ENCODE results near the gene USP11. TPM values are rescaled to one million over a fixed set of nuclear protein-coding genes. Genes with fewer than 3 reads are reported as not detected.
"Not testable (repeated sequence)": the region's sequence is repeated elsewhere in the genome, so short reads cannot be mapped to it uniquely, and the experiment has no call there.

Gene USP11
- total and polyA plus RNA-seq, 2 donors, result 45.6 to 52.5 TPM

DNA sequence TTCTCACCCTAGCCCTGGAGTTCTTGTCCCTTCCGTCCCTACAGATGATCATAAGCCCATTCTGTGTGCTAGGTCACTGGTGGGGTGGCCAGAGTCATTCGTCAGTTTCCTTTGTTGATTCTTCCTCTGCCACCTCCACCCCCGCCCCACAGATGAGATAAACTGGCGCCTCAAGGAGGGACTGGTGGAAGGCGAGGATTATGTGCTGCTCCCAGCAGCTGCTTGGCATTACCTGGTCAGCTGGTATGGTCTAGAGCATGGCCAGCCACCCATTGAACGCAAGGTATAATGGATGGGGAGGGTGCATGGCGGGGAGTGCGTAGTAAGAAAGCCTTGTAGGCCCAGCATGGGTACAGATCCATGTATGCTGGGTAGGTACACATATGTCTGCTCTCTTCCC, 6.4 kb downstream of the USP11 start:
- DNase-seq (ENCODE audit: extremely low spot score), result no peak
- H3K36me3 ChIP-seq (ENCODE audit: insufficient read depth), result peaks cover 2% of the 10 kb centered on the region
- H3K27ac ChIP-seq (ENCODE audit: low read depth), result no peak overlapping the region
- no peaks in the 10 kb centered on the region for H3K4me1 ChIP-seq (ENCODE audit: insufficient read depth)
- WGBS, result 89% methylated on average over 8 of the region's 8 CpGs
- H3K4me3 ChIP-seq (ENCODE audit: low read depth, low read length), result no peak overlapping the region

DNA sequence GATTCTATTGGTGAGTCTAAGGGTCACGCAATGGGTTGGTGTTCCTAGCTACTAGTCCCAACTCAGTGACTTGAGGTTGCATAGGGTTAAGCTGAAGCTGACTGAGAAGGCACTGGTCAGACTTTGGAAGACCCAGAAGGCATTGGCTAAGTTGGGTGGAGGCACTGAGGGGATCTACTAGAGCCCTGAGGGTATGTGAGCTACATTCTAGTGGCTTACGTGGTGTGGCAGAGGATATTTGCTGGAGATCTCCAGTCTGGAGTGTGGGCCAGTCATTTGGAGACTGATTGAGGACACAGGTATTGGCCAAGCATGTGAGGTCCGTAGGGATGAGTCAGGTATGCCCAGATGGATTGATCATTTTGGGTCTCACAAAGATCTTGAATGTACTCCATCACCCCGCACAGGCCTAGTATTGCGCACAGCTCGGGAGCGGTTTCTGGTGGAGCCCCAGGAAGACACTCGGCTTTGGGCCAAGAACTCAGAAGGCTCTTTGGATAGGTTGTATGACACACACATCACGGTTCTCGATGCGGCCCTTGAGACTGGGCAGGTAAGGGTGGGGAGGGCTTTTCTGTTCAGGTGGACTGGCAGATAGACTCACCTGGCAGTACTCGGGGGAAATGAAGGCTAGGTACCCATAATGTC, 7.2 kb downstream of the USP11 start:
- no peak for DNase-seq (ENCODE audit: extremely low spot score)
- 97% methylated on average over 12 of the region's 12 CpGs for WGBS
- no peak overlapping the region for H3K4me3 ChIP-seq (ENCODE audit: low read depth, low read length)
- H3K4me1 ChIP-seq (ENCODE audit: insufficient read depth), result no peaks in the 10 kb centered on the region
- peaks cover 2% of the 10 kb centered on the region for H3K36me3 ChIP-seq (ENCODE audit: insufficient read depth)
- H3K27ac ChIP-seq (ENCODE audit: low read depth), result no peak overlapping the region

DNA sequence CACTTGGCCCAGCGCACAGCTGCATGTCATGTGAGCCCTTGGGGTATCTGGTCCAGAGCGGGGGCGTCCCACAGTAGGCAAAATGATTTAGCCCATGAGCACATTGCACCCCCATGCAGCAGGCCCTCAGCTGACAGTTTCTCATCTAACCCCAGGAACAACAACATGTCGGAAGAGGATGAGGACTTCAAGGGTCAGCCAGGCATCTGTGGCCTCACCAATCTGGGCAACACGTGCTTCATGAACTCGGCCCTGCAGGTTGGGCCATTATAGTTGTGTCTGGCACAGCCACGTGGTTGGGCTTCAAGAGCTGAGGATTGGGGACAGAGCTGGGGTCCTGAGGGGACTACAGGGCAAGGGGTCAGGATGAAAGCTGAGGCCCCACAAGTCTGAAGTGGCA, 7.8 kb downstream of the USP11 start:
- no peak overlapping the region for H3K4me3 ChIP-seq (ENCODE audit: low read depth, low read length)
- DNase-seq (ENCODE audit: extremely low spot score), result no peak
- peaks cover 2% of the 10 kb centered on the region for H3K36me3 ChIP-seq (ENCODE audit: insufficient read depth)
- WGBS, result 93% methylated on average over 7 of the region's 7 CpGs
- H3K4me1 ChIP-seq (ENCODE audit: insufficient read depth), result no peaks in the 10 kb centered on the region
- no peak overlapping the region for H3K27ac ChIP-seq (ENCODE audit: low read depth)

DNA sequence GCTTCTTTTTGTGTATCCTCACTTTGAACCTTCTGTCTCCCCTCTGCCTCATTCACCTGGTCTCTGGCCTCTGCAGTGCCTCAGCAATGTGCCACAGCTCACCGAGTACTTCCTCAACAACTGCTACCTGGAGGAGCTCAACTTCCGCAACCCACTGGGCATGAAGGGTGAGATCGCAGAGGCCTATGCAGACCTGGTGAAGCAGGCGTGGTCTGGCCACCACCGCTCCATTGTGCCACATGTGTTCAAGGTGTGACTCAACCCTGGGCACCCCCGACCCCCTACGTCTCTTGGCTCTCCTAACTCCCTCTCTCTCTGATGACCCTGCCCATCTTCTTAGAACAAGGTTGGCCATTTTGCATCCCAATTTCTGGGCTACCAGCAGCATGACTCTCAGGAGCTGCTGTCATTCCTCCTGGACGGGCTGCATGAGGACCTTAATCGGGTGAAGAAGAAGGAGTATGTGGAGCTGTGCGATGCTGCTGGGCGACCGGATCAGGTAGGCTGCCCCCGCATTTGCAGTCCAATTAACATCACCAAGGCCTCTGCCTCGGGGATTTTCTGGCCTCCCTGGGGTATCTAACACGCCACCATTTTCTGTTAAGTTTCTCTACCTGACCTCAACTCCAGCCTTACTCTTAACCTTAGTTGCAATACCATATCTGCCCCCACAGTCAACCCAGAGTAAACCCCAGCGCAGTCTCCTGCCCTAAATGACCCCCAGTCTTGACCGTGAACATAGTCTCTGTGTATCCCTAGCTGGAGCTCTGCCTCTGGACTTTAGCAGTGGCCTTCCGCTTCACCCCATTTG, 8.6 kb downstream of the USP11 start:
- H3K4me3 ChIP-seq (ENCODE audit: low read depth, low read length), result no peak overlapping the region
- 95% methylated on average over 18 of the region's 18 CpGs for WGBS
- no peaks in the 10 kb centered on the region for H3K4me1 ChIP-seq (ENCODE audit: insufficient read depth)
- H3K27ac ChIP-seq (ENCODE audit: low read depth), result no peak overlapping the region
- H3K36me3 ChIP-seq (ENCODE audit: insufficient read depth), result peaks cover 2% of the 10 kb centered on the region
- DNase-seq (ENCODE audit: extremely low spot score), result no peak

DNA sequence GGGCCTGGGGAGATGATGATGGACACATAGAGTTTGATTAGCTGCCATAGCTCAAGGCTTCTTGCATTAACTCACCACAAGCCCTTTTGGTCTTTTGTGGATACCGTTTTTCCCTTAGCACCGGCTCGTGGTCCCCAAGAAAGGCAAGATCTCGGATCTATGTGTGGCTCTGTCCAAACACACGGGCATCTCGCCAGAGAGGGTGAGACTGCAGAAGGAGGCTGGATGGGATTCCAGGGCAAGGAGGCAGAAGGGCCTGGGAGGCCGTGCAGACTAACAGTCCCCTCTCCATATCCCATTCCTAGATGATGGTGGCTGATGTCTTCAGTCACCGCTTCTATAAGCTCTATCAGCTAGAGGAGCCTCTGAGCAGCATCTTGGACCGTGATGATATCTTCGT, 9.5 kb downstream of the USP11 start:
- Histone ChIP-seq H3K36me3 (ENCODE audit: insufficient read depth) (peaks cover 2% of the 10 kb centered on the region), H3K4me1 (ENCODE audit: insufficient read depth) (no peaks in the 10 kb centered on the region), H3K27ac (ENCODE audit: low read depth) (no peak overlapping the region), H3K4me3 (ENCODE audit: low read depth, low read length) (no peak overlapping the region)
- 91% methylated on average over 10 of the region's 10 CpGs for WGBS
- DNase-seq (ENCODE audit: extremely low spot score), result no peak

DNA sequence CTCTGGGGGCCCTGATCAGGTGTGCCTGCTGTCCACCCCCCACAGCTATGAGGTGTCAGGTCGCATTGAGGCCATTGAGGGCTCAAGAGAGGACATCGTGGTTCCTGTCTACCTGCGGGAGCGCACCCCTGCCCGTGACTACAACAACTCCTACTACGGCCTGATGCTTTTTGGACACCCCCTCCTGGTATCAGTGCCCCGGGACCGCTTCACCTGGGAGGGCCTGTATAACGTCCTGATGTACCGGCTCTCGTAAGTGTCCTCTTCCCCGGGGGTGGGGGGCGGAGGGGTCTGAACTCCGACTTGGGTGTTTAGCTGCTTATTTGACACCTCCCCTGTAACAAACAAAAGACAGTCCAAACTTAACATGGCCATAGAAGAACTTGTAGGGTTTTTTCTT, 10.5 kb downstream of the USP11 start:
- no peak for DNase-seq (ENCODE audit: extremely low spot score)
- H3K4me3 ChIP-seq (ENCODE audit: low read depth, low read length), result no peak overlapping the region
- no peaks in the 10 kb centered on the region for H3K4me1 ChIP-seq (ENCODE audit: insufficient read depth)
- H3K27ac ChIP-seq (ENCODE audit: low read depth), result no peak overlapping the region
- 94% methylated on average over 14 of the region's 14 CpGs for WGBS
- peaks cover 2% of the 10 kb centered on the region for H3K36me3 ChIP-seq (ENCODE audit: insufficient read depth)

DNA sequence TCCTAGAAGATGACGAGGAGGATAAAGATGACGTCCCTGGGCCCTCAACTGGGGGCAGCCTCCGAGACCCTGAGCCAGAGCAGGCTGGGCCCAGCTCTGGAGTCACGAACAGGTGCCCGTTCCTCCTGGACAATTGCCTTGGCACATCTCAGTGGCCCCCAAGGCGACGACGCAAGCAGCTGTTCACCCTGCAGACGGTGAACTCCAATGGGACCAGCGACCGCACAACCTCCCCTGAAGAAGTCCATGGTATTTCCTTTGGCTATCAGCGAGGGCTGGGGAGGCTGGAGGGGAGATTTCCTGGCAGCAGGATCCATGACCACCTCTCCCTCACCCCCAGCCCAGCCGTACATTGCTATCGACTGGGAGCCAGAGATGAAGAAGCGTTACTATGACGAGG, 11.9 kb downstream of the USP11 start:
- WGBS, result 89% methylated on average over 16 of the region's 16 CpGs

DNA sequence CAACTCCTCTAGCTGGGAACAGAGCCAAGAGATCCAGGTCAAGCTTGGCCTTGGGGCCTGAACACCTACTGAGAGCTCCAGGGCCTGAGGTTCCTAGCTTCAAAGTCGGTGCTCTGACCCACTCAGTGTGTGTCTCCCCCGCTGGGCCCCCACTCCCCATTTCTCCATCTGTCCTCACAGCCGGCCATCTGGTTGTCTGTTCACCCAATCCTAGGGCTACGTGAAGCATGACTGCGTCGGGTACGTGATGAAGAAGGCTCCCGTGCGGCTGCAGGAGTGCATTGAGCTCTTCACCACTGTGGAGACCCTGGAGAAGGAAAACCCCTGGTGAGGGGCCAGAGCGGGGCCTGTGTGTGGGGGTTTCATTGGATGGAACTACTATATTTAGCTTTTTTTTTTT, 12.3 kb downstream of the USP11 start:
- Histone ChIP-seq H3K4me1 (ENCODE audit: insufficient read depth) (no peaks in the 10 kb centered on the region), H3K27ac (ENCODE audit: low read depth) (no peak overlapping the region), H3K36me3 (ENCODE audit: insufficient read depth) (peaks cover 2% of the 10 kb centered on the region), H3K4me3 (ENCODE audit: low read depth, low read length) (no peak overlapping the region)
- WGBS, result 89% methylated on average over 10 of the region's 10 CpGs
- DNase-seq (ENCODE audit: extremely low spot score), result no peak

More for the DNA sequence above, 11.9 kb downstream of the USP11 start:
- no peak overlapping the region for H3K4me3 ChIP-seq (ENCODE audit: low read depth, low read length)
- no peak overlapping the region for H3K27ac ChIP-seq (ENCODE audit: low read depth)
- no peak for DNase-seq (ENCODE audit: extremely low spot score)
- H3K36me3 ChIP-seq (ENCODE audit: insufficient read depth), result peaks cover 2% of the 10 kb centered on the region
- H3K4me1 ChIP-seq (ENCODE audit: insufficient read depth), result no peaks in the 10 kb centered on the region

DNA sequence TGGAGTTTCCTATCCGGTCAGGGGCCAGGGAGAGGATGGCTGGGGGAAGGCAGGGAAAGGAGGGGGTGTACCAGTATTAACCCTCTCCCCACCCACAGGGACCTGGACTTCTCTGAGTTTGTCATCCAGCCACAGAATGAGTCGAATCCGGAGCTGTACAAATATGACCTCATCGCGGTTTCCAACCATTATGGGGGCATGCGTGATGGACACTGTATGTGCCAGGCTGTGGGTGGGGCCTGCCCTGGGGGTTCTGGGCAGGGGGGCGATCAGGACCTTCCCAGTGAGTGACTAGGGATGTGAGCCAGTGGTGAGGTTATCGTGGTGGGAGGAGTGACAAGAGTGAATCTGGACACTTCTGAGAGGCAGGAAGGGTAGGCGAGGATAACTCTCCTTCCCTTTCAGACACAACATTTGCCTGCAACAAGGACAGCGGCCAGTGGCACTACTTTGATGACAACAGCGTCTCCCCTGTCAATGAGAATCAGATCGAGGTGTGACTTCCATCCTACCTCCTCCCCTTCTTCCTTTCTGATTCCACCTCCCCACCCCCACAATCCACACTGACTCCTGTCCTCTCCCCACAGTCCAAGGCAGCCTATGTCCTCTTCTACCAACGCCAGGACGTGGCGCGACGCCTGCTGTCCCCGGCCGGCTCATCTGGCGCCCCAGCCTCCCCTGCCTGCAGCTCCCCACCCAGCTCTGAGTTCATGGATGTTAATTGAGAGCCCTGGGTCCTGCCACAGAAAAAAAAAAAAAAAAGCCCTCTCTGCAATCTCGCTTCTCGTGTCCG, 14.6 kb downstream of the USP11 start:
- no peak for DNase-seq (ENCODE audit: extremely low spot score)
- no peaks in the 10 kb centered on the region for H3K4me1 ChIP-seq (ENCODE audit: insufficient read depth)
- H3K4me3 ChIP-seq (ENCODE audit: low read depth, low read length), result no peak overlapping the region
- H3K36me3 ChIP-seq (ENCODE audit: insufficient read depth), result peaks cover 2% of the 10 kb centered on the region
- 77% methylated on average over 23 of the region's 23 CpGs for WGBS
- no peak overlapping the region for H3K27ac ChIP-seq (ENCODE audit: low read depth)

DNA sequence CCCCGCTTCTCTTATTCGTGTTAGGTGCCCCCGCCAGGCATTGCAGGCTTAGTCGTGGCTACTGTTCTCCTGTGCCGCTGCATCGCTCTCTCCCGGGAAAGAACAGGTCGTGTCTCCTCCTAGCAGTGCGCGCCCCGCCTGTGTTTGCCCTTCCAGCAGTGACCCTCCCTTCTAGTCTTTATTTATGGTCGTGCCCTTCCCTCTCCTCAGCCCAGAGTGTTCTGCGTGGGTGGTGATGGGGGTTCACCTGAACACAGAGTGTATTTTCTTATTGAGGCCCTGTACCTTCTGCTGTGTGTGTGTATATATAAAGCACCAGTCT, 15.2 kb downstream of the USP11 start:
- no peak for DNase-seq (ENCODE audit: extremely low spot score)
- Histone ChIP-seq H3K27ac (ENCODE audit: low read depth) (no peak overlapping the region), H3K4me3 (ENCODE audit: low read depth, low read length) (no peak overlapping the region), H3K4me1 (ENCODE audit: insufficient read depth) (no peaks in the 10 kb centered on the region), H3K36me3 (ENCODE audit: insufficient read depth) (peaks cover 2% of the 10 kb centered on the region)
- 74% methylated on average over 13 of the region's 13 CpGs for WGBS

DNA sequence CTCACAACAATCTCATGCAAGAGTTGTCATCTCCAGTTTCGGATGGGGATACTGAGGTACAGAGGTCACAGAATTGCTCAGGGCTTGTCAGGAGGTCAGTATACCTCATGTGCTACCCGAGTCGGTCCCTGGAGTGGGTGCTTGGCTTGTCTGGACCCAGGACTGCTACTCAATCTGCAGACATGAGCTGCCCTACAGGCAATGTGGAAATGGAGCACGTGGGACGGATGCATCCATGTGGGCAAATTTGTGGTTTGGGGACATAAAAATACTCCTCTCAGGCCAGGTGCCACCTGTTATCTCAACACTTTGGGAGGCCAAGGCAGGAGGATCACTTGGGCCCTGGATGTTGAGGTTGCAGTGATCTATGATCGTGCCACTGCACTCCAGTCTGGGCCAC, 15.8 kb downstream of the USP11 start:
- H3K4me1 ChIP-seq (ENCODE audit: insufficient read depth), result no peaks in the 10 kb centered on the region
- no peaks in the 10 kb centered on the region for H3K36me3 ChIP-seq (ENCODE audit: insufficient read depth)
- no peak overlapping the region for H3K4me3 ChIP-seq (ENCODE audit: low read depth, low read length)
- H3K27ac ChIP-seq (ENCODE audit: low read depth), result no peak overlapping the region
- no peak for DNase-seq (ENCODE audit: extremely low spot score)
- WGBS, result 90% methylated on average over 6 of the region's 6 CpGs

DNA sequence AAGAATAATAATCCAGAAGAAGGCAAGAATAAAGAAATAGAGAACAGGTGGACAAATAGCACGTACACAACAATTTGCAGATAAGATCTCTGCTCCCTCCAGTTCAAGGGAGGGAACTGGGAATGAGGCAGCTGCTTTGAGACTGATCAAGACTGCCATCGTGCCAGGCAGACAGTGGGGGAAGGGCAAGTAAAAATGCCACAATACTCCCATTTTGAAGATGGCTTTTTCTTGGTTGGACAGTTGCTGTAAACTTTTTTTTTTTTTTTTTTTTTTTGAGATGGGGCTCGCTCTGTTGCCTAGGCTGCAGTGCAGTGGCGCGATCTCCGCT, 17.2 kb downstream of the USP11 start:
- whole genome bisulfite sequencing, result 77% methylated on average over 6 of the region's 6 CpGs

DNA sequence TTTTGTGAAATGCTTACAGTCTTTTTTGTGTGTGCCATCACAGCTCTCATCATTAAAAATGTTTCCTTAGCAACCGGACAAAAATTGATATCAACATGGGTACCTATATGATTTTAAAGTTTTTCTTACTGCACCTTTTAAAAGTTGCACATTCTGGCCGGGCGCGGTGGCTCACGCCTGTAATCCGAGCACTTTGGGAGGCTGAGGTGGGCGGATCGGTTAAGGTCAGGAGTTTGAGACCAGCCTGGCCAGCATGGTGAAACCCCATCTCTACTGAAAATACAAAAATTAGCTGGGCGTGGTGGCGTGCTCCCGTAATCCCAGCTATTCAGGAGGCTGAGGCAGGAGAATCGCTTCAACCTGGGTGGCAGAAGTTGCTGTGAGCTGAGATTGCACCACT, 24.8 kb downstream of the USP11 start:
- H3K36me3 ChIP-seq (ENCODE audit: insufficient read depth); H3K4me3 ChIP-seq (ENCODE audit: low read depth, low read length); H3K4me1 ChIP-seq (ENCODE audit: insufficient read depth); H3K27ac ChIP-seq (ENCODE audit: low read depth); DNase-seq (ENCODE audit: extremely low spot score): not testable (repeated sequence)
- 91% methylated on average over 12 of the region's 12 CpGs for WGBS

More for the DNA sequence above, 17.2 kb downstream of the USP11 start:
- Histone ChIP-seq H3K27ac (ENCODE audit: low read depth) (no peak overlapping the region), H3K4me1 (ENCODE audit: insufficient read depth) (no peaks in the 10 kb centered on the region), H3K36me3 (ENCODE audit: insufficient read depth) (no peaks in the 10 kb centered on the region), H3K4me3 (ENCODE audit: low read depth, low read length) (no peak overlapping the region)
- no peak for DNase-seq (ENCODE audit: extremely low spot score)
